Activated CD8-positive, alpha-beta memory T cell treated with anti-CD3 and anti-CD28 coated beads, Interleukin-2, amount 50 U/mL, for 1 hour (primary cell): Measurements from ENCODE around the gene MAB21L2.

Source experiments
- DNase-seq: peaks from one replicate; pipeline ENCODE4 v3.0.0-alpha.2; 2020; ENCODE audit errors: extremely low read depth

The MAB21L2 gene

DNA sequence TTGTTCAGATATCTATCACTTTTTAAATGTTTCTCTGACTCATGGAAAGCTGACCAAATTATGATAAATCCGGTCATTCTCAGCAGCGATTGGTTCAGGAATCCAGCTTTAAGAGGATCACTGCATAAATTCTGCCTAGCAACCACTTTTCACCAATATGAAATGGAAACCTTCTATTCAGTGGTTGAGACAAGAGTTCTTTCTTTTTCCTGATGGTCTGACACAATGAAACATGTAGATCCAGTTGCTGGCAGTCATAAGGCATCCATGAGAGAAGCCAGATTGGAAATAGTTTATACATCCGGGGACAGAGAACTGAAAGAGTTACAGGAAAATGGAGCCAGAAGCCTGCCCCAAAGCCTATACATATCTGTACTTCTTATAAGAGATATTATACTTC is 27.2 kb downstream of the MAB21L2 start:
- DNase-seq: no peak

- DNase-seq: no peak
Measured at GRCh38 chr4:150619042-150619441, 37.1 kb downstream of the MAB21L2 start.

DNA sequence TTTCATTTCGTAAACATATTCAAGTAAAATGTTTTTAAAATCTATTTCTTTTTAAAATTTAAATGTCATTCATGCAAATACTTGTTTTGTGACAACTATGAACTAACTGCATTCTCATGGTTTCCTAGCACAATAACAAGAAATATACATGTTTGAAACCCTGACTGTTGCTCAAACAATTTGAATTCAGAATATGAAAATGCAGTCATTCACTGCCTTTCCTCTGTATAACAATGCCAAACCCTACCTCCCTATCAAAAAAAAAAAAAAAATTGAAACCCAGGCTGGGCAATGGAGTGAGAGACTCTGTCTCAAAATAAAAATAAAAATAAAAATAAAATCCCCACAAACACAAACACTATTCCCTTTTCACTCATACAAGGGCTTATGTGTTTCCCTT is 42.1 kb downstream of the MAB21L2 start:
- DNase-seq: no peak

GRCh38 chr4:150625033-150625432 is 43.1 kb downstream of the MAB21L2 start:
- no peak for DNase-seq

DNA sequence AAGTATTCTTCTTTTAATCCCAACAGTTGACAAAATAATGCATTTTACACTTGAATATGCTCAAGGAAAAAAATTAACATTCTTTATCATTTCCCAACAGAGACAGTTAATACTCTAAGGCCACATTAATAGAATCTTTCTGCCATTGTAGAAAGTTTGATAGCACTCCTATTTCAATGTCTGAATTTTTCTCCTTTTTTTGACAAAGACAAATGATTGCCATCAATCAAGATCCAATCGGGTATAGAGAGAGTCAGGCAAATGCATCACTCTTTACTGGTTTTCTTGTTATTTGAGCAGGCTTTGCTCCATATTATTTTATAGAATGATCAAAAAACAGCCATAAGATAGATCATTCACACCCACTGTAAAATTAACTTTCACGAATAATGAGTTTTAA is 46.1 kb downstream of the MAB21L2 start:
- no peak for DNase-seq

- no peak for DNase-seq
Measured at GRCh38 chr4:150632639-150633038, 50.7 kb downstream of the MAB21L2 start.
